Mesendoderm (in vitro differentiated cells): ENCODE measurements around the gene SKIC8.

ENCODE experiments used
- DNase-seq: peaks from one replicate; pipeline ENCODE4 v3.0.0; 2013
- H2AK5ac ChIP-seq: 2 replicates; pipeline ENCODE4 v1.6.1; 2013; ENCODE audit warnings: low read length, inconsistent platforms
- H2BK120ac ChIP-seq: 2 replicates; pipeline ENCODE4 v1.6.1; 2013; ENCODE audit warnings: low read depth, mild to moderate bottlenecking, low read length, moderate library complexity, mixed read lengths
- H2BK15ac ChIP-seq: replicated peaks from 2 replicates; pipeline ENCODE4 v1.6.1; 2013; ENCODE audit warnings: low read depth, mild to moderate bottlenecking, moderate library complexity
- H2BK5ac ChIP-seq: 2 replicates; pipeline ENCODE4 v1.6.1; 2013; ENCODE audit warnings: low read length, inconsistent platforms
- H3K18ac ChIP-seq: 2 replicates; pipeline ENCODE4 v1.6.1; 2013; ENCODE audit warnings: mild to moderate bottlenecking, low read length, mixed read lengths
- H3K23ac ChIP-seq: one replicate; pipeline ENCODE4 v1.6.1; 2013; ENCODE audit warnings: low read length
- H3K27ac ChIP-seq: 2 replicates; pipeline ENCODE4 v1.5.1; 2013; ENCODE audit warnings: low read depth, mild to moderate bottlenecking, inconsistent platforms, low read length, moderate library complexity
- H3K27me3 ChIP-seq: 2 replicates; pipeline ENCODE4 v1.6.1; 2013; ENCODE audit warnings: low read length, control low read depth, mild to moderate bottlenecking, inconsistent platforms; ENCODE audit not compliant: insufficient read depth, poor library complexity
- H3K36me3 ChIP-seq: 2 replicates; pipeline ENCODE4 v1.6.1; 2013; ENCODE audit warnings: low read length, inconsistent platforms; ENCODE audit not compliant: control insufficient read depth, insufficient read depth
- H3K4ac ChIP-seq: one replicate; pipeline ENCODE4 v1.6.1; 2013; ENCODE audit warnings: low read depth, mild to moderate bottlenecking, low read length, moderate library complexity
- H3K4me1 ChIP-seq: 2 replicates; pipeline ENCODE4 v1.6.1; 2013; ENCODE audit warnings: low read depth, low read length, inconsistent platforms; ENCODE audit not compliant: control insufficient read depth
- H3K4me2 ChIP-seq: 2 replicates; pipeline ENCODE4 v1.6.1; 2013; ENCODE audit warnings: low read length
- H3K4me3 ChIP-seq: 2 replicates; pipeline ENCODE4 v1.5.1; 2013; ENCODE audit warnings: mild to moderate bottlenecking, low read length
- H3K56ac ChIP-seq: one replicate; pipeline ENCODE4 v1.6.1; 2013; ENCODE audit warnings: low read length
- H3K79me1 ChIP-seq: 2 replicates; pipeline ENCODE4 v1.6.1; 2013; ENCODE audit warnings: low read length, inconsistent platforms
- H3K79me2 ChIP-seq: 2 replicates; pipeline ENCODE4 v1.6.1; 2013; ENCODE audit warnings: mild to moderate bottlenecking, low read length; ENCODE audit not compliant: control insufficient read depth, insufficient read depth
- H3K9ac ChIP-seq: 2 replicates; pipeline ENCODE4 v1.6.1; 2013; ENCODE audit warnings: low read length, inconsistent platforms
- H4K5ac ChIP-seq: one replicate; pipeline ENCODE4 v1.6.1; 2013; ENCODE audit warnings: low read length
- H4K8ac ChIP-seq: one replicate; pipeline ENCODE4 v1.6.1; 2013; ENCODE audit warnings: low read depth, mild to moderate bottlenecking, control low read depth, low read length, moderate library complexity
- WGBS: extraction: QIAGEN DNeasy Blood & Tissue Kit; methylation state at CpG from one replicate; pipeline ENCODE4 v1.1.7; 2013; ENCODE audit warnings: low lambda C conversion rate, missing lambda C conversion rate; ENCODE audit not compliant: insufficient coverage; ENCODE audit errors: extremely low coverage; 5-methylcytosine and 5-hydroxymethylcytosine counted together

Gene SKIC8

DNA sequence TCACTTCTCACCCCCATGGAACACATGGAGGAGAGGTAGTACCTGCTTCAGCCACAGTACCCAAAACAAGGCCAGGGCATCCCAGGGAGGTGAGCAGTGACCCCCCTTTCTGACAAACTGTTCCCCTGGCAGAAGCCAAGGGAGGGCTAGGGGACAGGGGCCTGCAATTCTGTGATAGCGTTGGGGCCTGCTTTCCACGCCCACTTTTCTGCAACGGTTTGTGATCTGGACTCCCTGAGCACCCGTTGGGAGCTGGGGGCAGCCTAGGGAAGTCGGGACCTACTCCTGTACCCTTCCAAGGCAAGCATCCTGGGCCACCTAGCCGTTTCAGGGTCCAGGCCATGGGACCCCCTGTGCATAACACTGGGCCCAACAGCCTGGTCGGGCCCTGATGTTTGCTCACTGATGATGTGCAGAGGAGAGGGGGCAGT, 36.0 kb downstream of the SKIC8 start:
- DNase-seq = no peak
- H2AK5ac ChIP-seq = no peak overlapping the region

DNA sequence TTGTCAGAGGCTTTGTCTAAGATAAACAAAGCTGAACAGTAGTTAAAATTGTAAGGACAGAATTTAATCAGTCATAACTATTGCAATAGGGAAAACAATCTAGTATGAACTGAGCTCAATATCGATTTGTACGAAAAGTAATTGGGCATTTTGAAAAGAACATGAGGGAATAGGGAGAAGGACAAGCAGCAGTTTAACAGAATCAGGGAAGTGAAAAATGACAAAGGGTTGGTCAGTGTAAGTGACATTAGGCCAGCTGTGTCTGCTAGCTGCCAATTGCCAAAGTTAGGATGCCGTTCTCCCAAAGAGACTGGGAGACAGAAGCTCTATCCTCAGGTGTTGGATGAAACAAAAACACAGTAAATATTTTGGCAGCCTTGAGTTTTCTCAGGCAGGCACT, 38.3 kb downstream of the SKIC8 start:
- Histone ChIP-seq H3K9ac (no peak overlapping the region), H2BK5ac (no peak overlapping the region), H3K79me1 (no peaks in the 10 kb centered on the region), H4K5ac (no peak overlapping the region), H3K4ac (no peak overlapping the region), H3K56ac (no peak overlapping the region), H2BK120ac (no peak overlapping the region), H3K18ac (no peak overlapping the region), H3K4me3 (no peak overlapping the region), H2BK15ac (no peak overlapping the region), H3K23ac (no peak overlapping the region), H3K4me1 (no peaks in the 10 kb centered on the region), H4K8ac (no peak overlapping the region), H3K4me2 (no peak overlapping the region), H2AK5ac (no peak overlapping the region), H3K79me2 (no peaks in the 10 kb centered on the region), H3K27ac (no peak overlapping the region), H3K27me3 (no peaks in the 10 kb centered on the region), H3K36me3 (no peaks in the 10 kb centered on the region)
- DNase-seq = no peak
- no CpG with 5 or more reads among the region's 3 CpGs for WGBS

More for the DNA sequence above, 36.0 kb downstream of the SKIC8 start:
- Histone ChIP-seq H3K27ac (no peak overlapping the region), H3K9ac (no peak overlapping the region), H4K8ac (no peak overlapping the region), H3K23ac (no peak overlapping the region), H2BK120ac (no peak overlapping the region), H3K36me3 (no peaks in the 10 kb centered on the region), H2BK15ac (no peak overlapping the region), H3K4me2 (no peak overlapping the region), H3K18ac (no peak overlapping the region), H3K4ac (no peak overlapping the region), H3K4me3 (no peak overlapping the region), H3K79me2 (no peaks in the 10 kb centered on the region), H3K79me1 (no peaks in the 10 kb centered on the region), H3K56ac (no peak overlapping the region), H2BK5ac (no peak overlapping the region), H3K4me1 (no peaks in the 10 kb centered on the region), H3K27me3 (no peaks in the 10 kb centered on the region), H4K5ac (no peak overlapping the region)
- no CpG with 5 or more reads among the region's 7 CpGs for WGBS

- Histone ChIP-seq H3K36me3 (no peaks in the 10 kb centered on the region), H3K4me1 (no peaks in the 10 kb centered on the region), H2BK15ac (no peak overlapping the region), H3K4me3 (no peak overlapping the region), H3K27ac (no peak overlapping the region), H3K23ac (no peak overlapping the region), H2AK5ac (no peak overlapping the region), H3K9ac (no peak overlapping the region), H4K5ac (no peak overlapping the region), H3K79me1 (no peaks in the 10 kb centered on the region), H2BK120ac (no peak overlapping the region), H3K79me2 (no peaks in the 10 kb centered on the region), H3K4ac (no peak overlapping the region), H3K18ac (no peak overlapping the region), H2BK5ac (no peak overlapping the region), H3K27me3 (no peaks in the 10 kb centered on the region), H3K56ac (no peak overlapping the region), H3K4me2 (no peak overlapping the region), H4K8ac (no peak overlapping the region)
- WGBS = no CpG with 5 or more reads among the region's 2 CpGs
- DNase-seq = no peak
These were observed 38.9 kb downstream of the SKIC8 start for GRCh38 chr15:78260489-78260888.

DNA sequence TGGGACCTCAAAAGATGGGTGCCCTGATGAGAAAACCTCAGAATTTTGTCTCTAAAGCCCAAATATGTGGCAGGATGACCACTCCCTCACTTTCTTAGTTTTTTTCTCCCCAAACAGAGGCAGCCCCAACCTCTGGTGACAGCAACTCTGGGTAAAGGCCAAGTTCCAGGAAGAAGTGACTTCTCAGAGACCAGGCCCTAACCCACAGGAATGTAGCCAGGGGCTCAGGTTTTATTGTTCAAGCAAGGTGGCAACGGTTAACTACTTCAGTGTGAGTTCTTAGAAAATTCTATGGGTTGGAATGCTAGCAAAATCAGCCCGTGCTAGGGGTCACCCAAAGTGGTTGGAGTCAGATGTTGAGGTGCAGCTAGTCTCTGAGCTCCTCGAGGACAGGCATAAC, 40.2 kb downstream of the SKIC8 start:
- Histone ChIP-seq H3K23ac (no peak overlapping the region), H4K5ac (no peak overlapping the region), H3K79me2 (no peaks in the 10 kb centered on the region), H3K9ac (no peak overlapping the region), H2BK15ac (no peak overlapping the region), H2AK5ac (no peak overlapping the region), H2BK5ac (no peak overlapping the region), H3K4me1 (no peaks in the 10 kb centered on the region), H3K18ac (no peak overlapping the region), H3K36me3 (no peaks in the 10 kb centered on the region), H3K27ac (no peak overlapping the region), H3K4ac (no peak overlapping the region), H3K56ac (no peak overlapping the region), H3K4me2 (no peak overlapping the region), H3K79me1 (no peaks in the 10 kb centered on the region), H3K4me3 (no peak overlapping the region), H2BK120ac (no peak overlapping the region), H4K8ac (no peak overlapping the region), H3K27me3 (no peaks in the 10 kb centered on the region)
- WGBS = no CpG with 5 or more reads among the region's 3 CpGs
- no peak for DNase-seq

- WGBS = no CpG with 5 or more reads among the region's 3 CpGs
- no peak overlapping the region for H3K27ac ChIP-seq
- H3K23ac ChIP-seq = no peak overlapping the region
- no peak overlapping the region for H3K4me3 ChIP-seq
- no peak for DNase-seq
- no peaks in the 10 kb centered on the region for H3K79me2 ChIP-seq
- H4K5ac ChIP-seq = no peak overlapping the region
- H3K27me3 ChIP-seq = no peaks in the 10 kb centered on the region
- no peak overlapping the region for H3K56ac ChIP-seq
- H3K4me1 ChIP-seq = no peaks in the 10 kb centered on the region
- no peak overlapping the region for H4K8ac ChIP-seq
- no peak overlapping the region for H2BK15ac ChIP-seq
- H3K18ac ChIP-seq = no peak overlapping the region
- H2BK120ac ChIP-seq = no peak overlapping the region
- H2BK5ac ChIP-seq = no peak overlapping the region
- no peaks in the 10 kb centered on the region for H3K36me3 ChIP-seq
- no peak overlapping the region for H3K4me2 ChIP-seq
- no peak overlapping the region for H3K4ac ChIP-seq
- no peak overlapping the region for H2AK5ac ChIP-seq
- H3K9ac ChIP-seq = no peak overlapping the region
- no peaks in the 10 kb centered on the region for H3K79me1 ChIP-seq
These were observed 41.7 kb downstream of the SKIC8 start for GRCh38 chr15:78257681-78258080.

- Histone ChIP-seq H2BK15ac (no peak overlapping the region), H3K4me3 (no peak overlapping the region), H3K27me3 (no peaks in the 10 kb centered on the region), H3K9ac (no peak overlapping the region), H3K4ac (no peak overlapping the region), H2BK120ac (no peak overlapping the region), H4K5ac (no peak overlapping the region), H3K4me2 (no peak overlapping the region), H3K23ac (no peak overlapping the region), H3K36me3 (no peaks in the 10 kb centered on the region), H3K18ac (no peak overlapping the region), H3K4me1 (no peaks in the 10 kb centered on the region), H2AK5ac (no peak overlapping the region), H3K56ac (no peak overlapping the region), H3K79me2 (no peaks in the 10 kb centered on the region), H3K27ac (no peak overlapping the region), H3K79me1 (no peaks in the 10 kb centered on the region), H2BK5ac (no peak overlapping the region), H4K8ac (no peak overlapping the region)
- WGBS = no CpG with 5 or more reads among the region's 3 CpGs
- no peak for DNase-seq
These were observed 43.4 kb downstream of the SKIC8 start for GRCh38 chr15:78256044-78256437.
